ENCODE data around the gene RTP2.

The RTP2 gene

GRCh38 chr3:187739094-187739560, 36.8 kb upstream of the RTP2 start:
- DNase-seq (ENCODE audit: low read depth in 1 of 2, low spot score in 1 of 2) = no peak

GRCh38 chr3:187738331-187739093, 36.2 kb upstream of the RTP2 start:
- DNase-seq (ENCODE audit: low read depth in 1 of 2, low spot score in 1 of 2) = peak in 1 of 2 donors; percentile 48

GRCh38 chr3:187738071-187738330, 35.6 kb upstream of the RTP2 start:
- no peak for DNase-seq (ENCODE audit: low read depth in 1 of 2, low spot score in 1 of 2)

GRCh38 chr3:187737368-187738070, 35.2 kb upstream of the RTP2 start:
- DNase-seq (ENCODE audit: low read depth in 1 of 2, low spot score in 1 of 2) = peak in 1 of 2 donors; percentile 39

GRCh38 chr3:187737006-187737367, 34.6 kb upstream of the RTP2 start:
- no peak for DNase-seq (ENCODE audit: low read depth in 1 of 2, low spot score in 1 of 2)

- DNase-seq (ENCODE audit: low read depth in 1 of 2, low spot score in 1 of 2) = no peak
Observed at GRCh38 chr3:187736418-187736871, 34.1 kb upstream of the RTP2 start.

GRCh38 chr3:187735837-187736236, 33.5 kb upstream of the RTP2 start:
- no peak for DNase-seq (ENCODE audit: low read depth in 1 of 2, low spot score in 1 of 2)

- no peak for DNase-seq (ENCODE audit: low read depth in 1 of 2, low spot score in 1 of 2)
Observed at GRCh38 chr3:187735383-187735782, 33.0 kb upstream of the RTP2 start.

- no peak for DNase-seq (ENCODE audit: low read depth in 1 of 2, low spot score in 1 of 2)
Observed at GRCh38 chr3:187734841-187735240, 32.5 kb upstream of the RTP2 start.

- no peak for DNase-seq (ENCODE audit: low read depth in 1 of 2, low spot score in 1 of 2)
Observed at GRCh38 chr3:187733371-187733770, 31.0 kb upstream of the RTP2 start.

GRCh38 chr3:187729598-187729997, 27.2 kb upstream of the RTP2 start:
- DNase-seq (ENCODE audit: low read depth in 1 of 2, low spot score in 1 of 2) = no peak

GRCh38 chr3:187728940-187729583, 26.7 kb upstream of the RTP2 start:
- no peak for DNase-seq (ENCODE audit: low read depth in 1 of 2, low spot score in 1 of 2)

GRCh38 chr3:187728248-187728647, 25.9 kb upstream of the RTP2 start:
- DNase-seq (ENCODE audit: low read depth in 1 of 2, low spot score in 1 of 2) = no peak

- no peak for DNase-seq (ENCODE audit: low read depth in 1 of 2, low spot score in 1 of 2)
Observed at GRCh38 chr3:187726564-187726963, 24.2 kb upstream of the RTP2 start.

- DNase-seq (ENCODE audit: low read depth in 1 of 2, low spot score in 1 of 2) = no peak
Observed at GRCh38 chr3:187725653-187726370, 23.5 kb upstream of the RTP2 start.

- DNase-seq (ENCODE audit: low read depth in 1 of 2, low spot score in 1 of 2) = no peak
Observed at GRCh38 chr3:187725224-187725623, 22.9 kb upstream of the RTP2 start.

- DNase-seq (ENCODE audit: low read depth in 1 of 2, low spot score in 1 of 2) = no peak
Observed at GRCh38 chr3:187722206-187722612, 19.9 kb upstream of the RTP2 start.

GRCh38 chr3:187721055-187721454, 18.7 kb upstream of the RTP2 start:
- DNase-seq (ENCODE audit: low read depth in 1 of 2, low spot score in 1 of 2) = no peak

- DNase-seq (ENCODE audit: low read depth in 1 of 2, low spot score in 1 of 2) = no peak
Observed at GRCh38 chr3:187720337-187720670, 17.9 kb upstream of the RTP2 start.

- DNase-seq (ENCODE audit: low read depth in 1 of 2, low spot score in 1 of 2) = no peak
Observed at GRCh38 chr3:187719628-187720336, 17.4 kb upstream of the RTP2 start.

- DNase-seq (ENCODE audit: low read depth in 1 of 2, low spot score in 1 of 2) = no peak
Observed at GRCh38 chr3:187718802-187719201, 16.4 kb upstream of the RTP2 start.

Data from activated T-helper 1 cell treated with anti-CD3 and anti-CD28 coated beads, Interleukin-2, amount 50 U/mL, for 16 hours (primary cell).